ENCODE data around the gene MSX2.

Gene MSX2

DNA sequence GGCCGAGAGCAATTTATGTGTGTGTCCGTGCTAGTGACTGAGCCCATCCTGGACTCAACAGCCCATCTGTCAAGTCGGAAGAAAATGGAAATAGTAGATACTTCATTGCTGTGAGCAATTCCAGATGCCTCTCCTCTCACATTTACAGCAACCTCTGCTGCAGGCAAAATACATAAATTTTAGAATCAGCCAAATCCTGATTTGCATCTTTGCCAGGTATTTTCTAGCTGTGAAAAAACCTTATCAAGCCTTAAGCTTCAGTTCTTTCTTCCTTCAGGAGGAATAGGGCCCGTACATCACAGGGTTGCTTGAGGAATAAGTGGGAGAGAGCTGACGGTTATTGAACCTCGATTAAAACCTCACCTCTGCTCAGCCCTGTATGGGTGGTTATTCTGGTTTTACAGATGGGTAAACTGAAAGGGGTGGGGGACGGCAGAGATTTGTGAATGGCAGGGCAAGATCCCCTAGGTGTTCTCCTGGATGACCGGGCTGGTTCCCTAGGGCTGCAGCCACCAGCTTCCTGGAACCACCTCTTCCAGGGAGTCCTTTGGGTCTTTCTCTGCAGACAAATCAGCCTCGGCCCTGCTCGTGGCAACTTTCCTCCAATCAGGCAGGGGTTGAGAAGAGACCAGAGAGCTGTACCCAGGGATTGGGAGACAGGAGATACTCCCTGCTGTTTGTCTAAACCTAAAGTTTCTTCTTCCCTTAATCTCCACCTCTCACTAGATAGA is 5.3 kb upstream of the MSX2 start:
- DNase-seq (ENCODE audit: low read depth) = no peak

GRCh38 chr5:174719793-174720611 is 4.4 kb upstream of the MSX2 start:
- DNase-seq (ENCODE audit: low read depth) = no peak

GRCh38 chr5:174720612-174721529 is 3.5 kb upstream of the MSX2 start:
- DNase-seq (ENCODE audit: low read depth) = no peak

GRCh38 chr5:174721530-174722432 is 2.6 kb upstream of the MSX2 start:
- DNase-seq (ENCODE audit: low read depth) = no peak

- DNase-seq (ENCODE audit: low read depth) = no peak
Measured at GRCh38 chr5:174722500-174722899, 1.9 kb upstream of the MSX2 start.

DNA sequence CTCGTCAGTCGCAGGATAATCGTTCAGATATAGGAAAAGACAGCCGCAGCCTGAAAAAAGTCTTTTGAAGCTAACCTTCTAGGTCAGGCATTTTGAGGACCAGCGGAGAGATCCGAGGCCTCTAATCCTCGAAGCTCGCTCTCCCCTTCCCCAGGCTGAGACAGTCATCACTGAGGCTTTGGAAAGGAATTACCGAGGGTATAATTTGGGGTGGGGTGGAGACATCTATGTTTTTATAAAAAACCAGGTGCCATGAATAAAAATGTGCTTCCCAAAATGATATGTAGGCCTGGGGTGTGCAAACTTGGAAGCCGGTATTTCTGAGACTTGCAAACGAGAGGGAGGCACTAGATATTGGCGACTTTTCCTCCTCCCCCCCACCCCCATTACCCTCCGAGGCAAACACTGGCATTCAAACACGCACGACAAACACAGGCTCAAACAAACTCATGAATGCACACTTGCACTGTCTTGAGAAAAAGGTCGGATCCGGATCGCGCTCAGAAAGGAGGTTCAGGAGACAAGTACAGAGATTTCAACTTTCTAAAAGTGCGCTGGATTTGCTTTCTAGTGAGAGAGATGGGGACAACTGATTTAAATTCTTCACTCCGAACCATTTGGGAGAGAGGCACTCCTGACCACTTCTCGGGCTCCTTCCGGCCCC is 935 bp upstream of the MSX2 start:
- DNase-seq (ENCODE audit: low read depth) = no peak

- peak; percentile 5 for DNase-seq (ENCODE audit: low read depth)
Measured at GRCh38 chr5:174723979-174724483, 351 bp upstream of the MSX2 start.

DNA sequence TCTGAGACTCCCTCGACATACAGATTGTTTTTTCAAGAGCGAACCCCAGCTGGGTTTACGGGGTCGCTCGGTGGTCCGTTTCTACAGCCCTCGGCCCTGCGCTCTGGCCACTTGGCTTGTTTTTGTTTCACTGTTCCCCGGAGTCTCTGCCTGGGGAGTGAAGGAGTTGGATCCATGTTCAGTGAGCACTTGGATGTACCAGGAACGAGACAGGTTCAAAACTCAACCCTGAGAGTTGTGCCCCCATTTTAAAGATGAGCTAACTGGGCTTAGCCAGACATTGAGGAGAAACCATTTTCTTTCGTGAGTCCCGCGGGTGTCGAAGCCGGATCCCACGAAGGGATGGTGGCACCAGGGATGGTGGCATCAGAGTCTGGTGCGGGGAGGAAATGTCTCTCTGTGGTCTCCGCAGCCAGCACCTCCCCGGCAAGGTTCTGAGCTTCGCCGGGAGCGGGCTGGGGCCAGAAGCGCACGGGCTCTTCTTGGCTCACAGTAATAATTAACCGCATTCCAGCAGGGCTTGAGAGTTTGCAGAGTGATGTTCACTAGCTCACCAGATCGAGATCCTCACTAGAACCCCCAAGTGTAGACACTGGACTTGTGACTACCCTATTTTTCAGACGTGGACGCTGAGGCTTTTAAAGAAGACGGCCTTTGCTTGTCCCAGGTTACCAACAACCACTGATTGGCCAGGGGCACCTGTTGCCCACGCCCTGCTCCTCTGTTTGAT is 1.0 kb downstream of the MSX2 start:
- no peak for DNase-seq (ENCODE audit: low read depth)

- DNase-seq (ENCODE audit: low read depth) = no peak
Measured at GRCh38 chr5:174725991-174726601, 1.7 kb downstream of the MSX2 start.

GRCh38 chr5:174726916-174727793 is 2.8 kb downstream of the MSX2 start:
- no peak for DNase-seq (ENCODE audit: low read depth)

- DNase-seq (ENCODE audit: low read depth) = no peak
Measured at GRCh38 chr5:174727794-174728680, 3.7 kb downstream of the MSX2 start.

DNA sequence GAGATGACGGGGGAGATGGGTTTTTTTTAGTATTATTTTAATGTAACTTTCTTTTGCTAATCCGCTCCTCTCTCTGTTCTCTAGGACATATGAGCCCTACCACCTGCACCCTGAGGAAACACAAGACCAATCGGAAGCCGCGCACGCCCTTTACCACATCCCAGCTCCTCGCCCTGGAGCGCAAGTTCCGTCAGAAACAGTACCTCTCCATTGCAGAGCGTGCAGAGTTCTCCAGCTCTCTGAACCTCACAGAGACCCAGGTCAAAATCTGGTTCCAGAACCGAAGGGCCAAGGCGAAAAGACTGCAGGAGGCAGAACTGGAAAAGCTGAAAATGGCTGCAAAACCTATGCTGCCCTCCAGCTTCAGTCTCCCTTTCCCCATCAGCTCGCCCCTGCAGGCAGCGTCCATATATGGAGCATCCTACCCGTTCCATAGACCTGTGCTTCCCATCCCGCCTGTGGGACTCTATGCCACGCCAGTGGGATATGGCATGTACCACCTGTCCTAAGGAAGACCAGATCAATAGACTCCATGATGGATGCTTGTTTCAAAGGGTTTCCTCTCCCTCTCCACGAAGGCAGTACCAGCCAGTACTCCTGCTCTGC is 4.8 kb downstream of the MSX2 start:
- DNase-seq (ENCODE audit: low read depth) = no peak

GRCh38 chr5:174731214-174732035 is 7.0 kb downstream of the MSX2 start:
- DNase-seq (ENCODE audit: low read depth) = no peak

DNA sequence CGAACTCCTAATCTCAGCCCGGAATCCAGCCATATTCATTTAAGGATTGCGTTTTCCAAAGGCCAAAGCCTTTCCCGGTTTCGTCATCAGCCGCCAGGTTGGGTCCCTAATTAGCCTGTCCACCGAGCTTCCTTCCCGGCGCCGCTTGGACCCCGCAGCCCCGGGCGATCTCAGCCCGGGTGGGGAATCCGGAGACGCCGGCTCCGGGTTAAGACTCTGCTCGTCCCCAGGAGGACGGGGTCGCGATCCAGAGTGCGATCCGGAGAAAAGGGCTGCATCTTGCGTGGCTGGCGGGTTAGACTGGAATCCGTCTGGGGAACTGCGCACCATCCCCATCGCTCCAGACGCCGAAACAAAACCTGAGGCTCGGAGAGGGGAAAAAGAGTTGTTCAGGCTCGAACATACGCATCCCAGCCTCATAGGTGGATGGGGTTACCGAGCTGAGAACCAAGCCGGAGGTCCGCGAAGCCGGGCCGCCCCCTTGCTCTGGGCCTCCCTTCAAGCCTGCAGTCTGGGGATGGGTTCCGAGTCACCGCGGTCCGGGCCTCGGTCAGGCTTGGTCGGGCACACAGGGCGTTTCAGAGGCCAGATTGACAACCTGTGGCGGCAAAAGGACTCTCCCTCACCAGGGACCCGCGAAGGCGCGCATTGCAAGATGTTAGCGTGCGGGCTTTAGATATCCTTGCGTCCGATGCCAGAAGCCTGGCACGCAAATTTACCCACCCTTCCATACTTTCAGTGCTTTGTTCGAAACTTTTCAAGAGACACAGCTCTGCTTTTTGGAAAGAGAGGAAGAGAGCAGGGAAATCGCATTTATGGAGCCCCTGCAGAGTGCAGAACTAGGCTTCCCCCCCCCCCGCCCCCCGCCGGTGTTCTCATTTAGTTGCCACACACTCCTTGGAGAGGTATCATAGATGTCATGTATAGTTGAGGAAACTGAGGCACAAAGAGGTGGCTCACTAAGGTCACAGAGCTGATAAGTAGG is 7.9 kb downstream of the MSX2 start:
- no peak for DNase-seq (ENCODE audit: low read depth)

Data from amniotic epithelial cell (primary cell).